ENCODE results near the gene LIG1.

Gene LIG1

DNA sequence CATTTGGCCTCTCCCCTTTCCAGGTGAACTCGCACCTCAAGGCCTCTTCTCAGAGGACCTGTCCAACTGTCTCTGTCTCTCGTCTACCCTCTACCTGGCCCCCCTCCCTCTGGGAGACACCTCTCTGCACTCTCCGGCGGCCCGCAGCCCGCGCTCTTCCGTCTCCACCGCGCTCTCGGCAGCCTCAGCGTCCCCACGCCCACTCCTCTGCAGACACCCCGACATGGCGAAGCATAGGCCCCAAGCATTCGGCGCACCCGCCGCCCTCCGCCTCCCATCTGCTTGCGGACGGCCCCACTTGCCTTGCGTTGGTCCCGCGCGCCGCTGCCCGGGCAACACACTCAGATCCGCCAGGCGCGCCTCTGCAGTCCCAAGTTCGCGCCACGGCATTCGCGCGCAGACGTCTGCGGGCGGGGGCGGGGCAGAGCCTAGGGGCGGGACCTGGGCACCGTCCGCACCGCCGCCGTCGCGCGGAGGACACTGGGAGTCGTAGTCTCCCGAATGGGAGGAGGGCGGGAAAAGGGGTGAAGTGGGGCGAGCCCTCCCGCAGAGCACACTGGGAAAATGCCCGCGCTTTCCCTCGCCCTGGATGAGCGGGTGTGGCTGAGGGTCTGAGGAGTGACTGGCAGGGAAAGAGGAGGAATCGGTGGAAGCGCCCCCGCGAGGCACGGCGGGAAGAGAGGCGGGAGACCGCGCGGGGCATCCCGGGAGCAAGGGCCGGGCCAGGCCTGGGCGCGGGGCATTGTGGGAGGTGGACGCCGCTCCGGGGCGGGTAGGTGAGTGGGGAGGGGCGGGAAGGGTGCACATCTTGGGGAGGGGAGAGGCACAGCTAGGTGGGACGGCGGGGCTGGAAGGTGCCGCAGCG, at the start of gene LIG1, which contains the start of gene ZSWIM9:
TSS of gene LIG1 (minus strand) at position 406 of the 865 bp plus-strand sequence. CDS start 4,778 bp downstream, outside the sequence.
TSS of gene ZSWIM9 (plus strand) at position 742 of the 865 bp plus-strand sequence. CDS start 1,123 bp downstream, outside the sequence.
- H3K4me3 ChIP-seq (ENCODE audit: low read depth, low read length), result peak within 1 kb of the TSS; percentile 88
- DNase-seq (ENCODE audit: low read depth), result peak; percentile 100
- TF ChIP-seq, protein P1, sequence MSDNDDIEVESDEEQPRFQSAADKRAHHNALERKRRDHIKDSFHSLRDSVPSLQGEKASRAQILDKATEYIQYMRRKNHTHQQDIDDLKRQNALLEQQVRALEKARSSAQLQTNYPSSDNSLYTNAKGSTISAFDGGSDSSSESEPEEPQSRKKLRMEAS (IDR thresholded peaks at IDR 0.05; ENCODE audit: low read depth, low read length), result no peak; the same call in none of the 2 replicates
- peak; percentile 82 for TF ChIP-seq MYC (IDR thresholded peaks at IDR 0.05; ENCODE audit: low read depth, low read length)
- TF ChIP-seq, protein P2, sequence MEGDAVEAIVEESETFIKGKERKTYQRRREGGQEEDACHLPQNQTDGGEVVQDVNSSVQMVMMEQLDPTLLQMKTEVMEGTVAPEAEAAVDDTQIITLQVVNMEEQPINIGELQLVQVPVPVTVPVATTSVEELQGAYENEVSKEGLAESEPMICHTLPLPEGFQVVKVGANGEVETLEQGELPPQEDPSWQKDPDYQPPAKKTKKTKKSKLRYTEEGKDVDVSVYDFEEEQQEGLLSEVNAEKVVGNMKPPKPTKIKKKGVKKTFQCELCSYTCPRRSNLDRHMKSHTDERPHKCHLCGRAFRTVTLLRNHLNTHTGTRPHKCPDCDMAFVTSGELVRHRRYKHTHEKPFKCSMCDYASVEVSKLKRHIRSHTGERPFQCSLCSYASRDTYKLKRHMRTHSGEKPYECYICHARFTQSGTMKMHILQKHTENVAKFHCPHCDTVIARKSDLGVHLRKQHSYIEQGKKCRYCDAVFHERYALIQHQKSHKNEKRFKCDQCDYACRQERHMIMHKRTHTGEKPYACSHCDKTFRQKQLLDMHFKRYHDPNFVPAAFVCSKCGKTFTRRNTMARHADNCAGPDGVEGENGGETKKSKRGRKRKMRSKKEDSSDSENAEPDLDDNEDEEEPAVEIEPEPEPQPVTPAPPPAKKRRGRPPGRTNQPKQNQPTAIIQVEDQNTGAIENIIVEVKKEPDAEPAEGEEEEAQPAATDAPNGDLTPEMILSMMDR (IDR thresholded peaks at IDR 0.05; ENCODE audit: low read depth, low read length), result peak; percentile 9
- TF ChIP-seq POLR2A (IDR thresholded peaks at IDR 0.05; ENCODE audit: extremely low read depth, insufficient read length), result peak; percentile 94

DNA sequence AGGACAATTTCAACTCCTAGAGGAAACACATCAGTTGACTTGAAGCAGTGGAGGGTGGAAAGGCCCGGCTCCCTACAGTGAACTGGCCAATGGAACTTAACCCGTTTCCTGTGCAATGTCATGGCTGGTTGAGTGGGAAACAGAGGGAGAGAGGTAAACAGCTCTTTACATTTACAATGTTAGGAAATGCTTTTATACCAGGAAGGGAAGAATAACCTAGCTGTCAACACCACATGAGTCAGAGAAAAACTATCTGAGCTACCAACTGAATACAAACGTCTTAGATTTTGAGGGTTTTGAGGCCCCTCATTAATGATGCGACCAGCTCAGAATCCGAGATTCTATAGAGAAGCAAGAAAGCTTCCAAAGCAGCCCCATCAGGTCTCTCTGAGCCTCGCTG, 48.9 kb upstream of the LIG1 start:
- no peak for DNase-seq (ENCODE audit: low read depth)
- TF ChIP-seq MYC (IDR thresholded peaks at IDR 0.05; ENCODE audit: low read depth, low read length) (no peak), POLR2A (IDR thresholded peaks at IDR 0.05; ENCODE audit: extremely low read depth, insufficient read length) (no peak)
- TF ChIP-seq, protein P1 (IDR thresholded peaks at IDR 0.05; ENCODE audit: low read depth, low read length), result no peak
- TF ChIP-seq, protein P2 (IDR thresholded peaks at IDR 0.05; ENCODE audit: low read depth, low read length), result no peak
- no peak overlapping the region for H3K4me3 ChIP-seq (ENCODE audit: low read depth, low read length)

DNA sequence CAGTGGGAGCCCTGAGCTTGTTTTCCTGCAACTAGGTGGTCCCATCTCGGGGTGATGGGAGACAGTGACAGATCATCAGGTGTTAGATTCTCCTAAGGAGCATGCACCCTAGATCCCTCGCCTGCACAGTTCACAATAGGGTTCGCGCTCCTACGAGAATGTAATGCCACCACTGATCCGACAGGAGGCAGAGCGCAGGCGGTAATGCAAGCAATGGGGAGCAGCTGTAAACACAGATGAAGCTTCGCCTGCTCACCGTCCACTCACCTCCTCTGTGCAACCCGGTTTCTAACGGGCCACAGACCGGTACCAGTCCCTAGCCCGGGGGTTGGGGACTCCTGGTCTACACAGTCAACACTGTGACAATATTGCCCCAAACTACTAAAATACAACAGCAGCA, 46.8 kb upstream of the LIG1 start:
- TF ChIP-seq MYC (IDR thresholded peaks at IDR 0.05; ENCODE audit: low read depth, low read length) (no peak), POLR2A (IDR thresholded peaks at IDR 0.05; ENCODE audit: extremely low read depth, insufficient read length) (no peak)
- TF ChIP-seq, protein P1 (IDR thresholded peaks at IDR 0.05; ENCODE audit: low read depth, low read length), result no peak
- TF ChIP-seq, protein P2 (IDR thresholded peaks at IDR 0.05; ENCODE audit: low read depth, low read length), result no peak
- no peak overlapping the region for H3K4me3 ChIP-seq (ENCODE audit: low read depth, low read length)
- no peak for DNase-seq (ENCODE audit: low read depth)

DNA sequence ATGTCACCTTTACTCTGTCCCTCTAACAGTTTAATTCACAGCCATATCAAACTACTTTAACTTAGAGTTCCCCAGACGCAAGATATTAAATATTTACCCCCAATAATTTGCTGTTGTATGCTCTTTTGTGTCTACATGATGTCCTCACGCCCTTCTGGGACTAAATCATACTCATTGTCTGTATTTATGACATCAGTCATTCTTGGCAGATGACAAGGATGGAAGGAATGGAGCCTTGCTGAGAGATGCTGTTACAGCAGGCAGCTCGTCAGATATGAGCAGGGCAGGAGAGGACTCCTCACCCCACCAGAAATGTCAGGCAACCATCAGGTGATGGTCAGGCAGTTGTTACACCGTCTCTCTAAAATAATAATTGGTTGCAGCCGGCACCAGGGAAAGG, 43.8 kb upstream of the LIG1 start:
- DNase-seq (ENCODE audit: low read depth), result no peak
- TF ChIP-seq MYC (IDR thresholded peaks at IDR 0.05; ENCODE audit: low read depth, low read length), result no peak
- TF ChIP-seq, protein P1 (IDR thresholded peaks at IDR 0.05; ENCODE audit: low read depth, low read length), result no peak
- TF ChIP-seq, protein P2 (IDR thresholded peaks at IDR 0.05; ENCODE audit: low read depth, low read length), result no peak
- TF ChIP-seq POLR2A (IDR thresholded peaks at IDR 0.05; ENCODE audit: extremely low read depth, insufficient read length), result no peak
- no peak overlapping the region for H3K4me3 ChIP-seq (ENCODE audit: low read depth, low read length)

DNA sequence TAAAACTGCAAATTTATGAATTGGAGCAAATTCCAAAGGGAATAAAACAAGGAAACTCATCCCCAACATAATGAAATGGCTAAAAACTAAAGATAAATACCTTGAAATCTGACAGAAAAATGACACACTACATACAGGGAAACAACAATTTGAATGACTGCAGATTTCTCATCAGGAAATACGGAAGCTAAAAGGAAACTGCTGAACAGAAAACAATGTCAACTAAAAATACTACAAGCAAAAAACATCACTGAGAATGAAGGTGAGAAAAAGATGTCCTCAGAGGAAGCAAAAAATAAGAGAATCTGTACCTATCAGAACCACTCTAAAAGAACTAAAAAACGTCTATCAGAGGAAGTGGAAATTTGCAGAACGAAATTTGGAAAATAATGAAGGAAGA, 39.9 kb upstream of the LIG1 start:
- TF ChIP-seq, protein P2 (IDR thresholded peaks at IDR 0.05; ENCODE audit: low read depth, low read length), result no peak
- no peak for TF ChIP-seq MYC (IDR thresholded peaks at IDR 0.05; ENCODE audit: low read depth, low read length)
- TF ChIP-seq, protein P1 (IDR thresholded peaks at IDR 0.05; ENCODE audit: low read depth, low read length), result no peak
- TF ChIP-seq POLR2A (IDR thresholded peaks at IDR 0.05; ENCODE audit: extremely low read depth, insufficient read length), result no peak
- DNase-seq (ENCODE audit: low read depth), result no peak
- no peak overlapping the region for H3K4me3 ChIP-seq (ENCODE audit: low read depth, low read length)

Measured in NB4 (cell line).